GM13976 (cell line): Measurements from ENCODE around the gene SSMEM1.
"Not testable (repeated sequence)": the region's sequence is repeated elsewhere in the genome, so short reads cannot be mapped to it uniquely, and the experiment has no call there.

Experiments used
- DNase-seq: peaks from one replicate; pipeline ENCODE4 v3.0.0; 2012; ENCODE audit warnings: low spot score
- CTCF ChIP-seq: IDR thresholded peaks from 2 replicates; pipeline ENCODE4 v1.5.1; 2012; ENCODE audit warnings: borderline replicate concordance, mild to moderate bottlenecking; ENCODE audit not compliant: insufficient read depth; ENCODE audit errors: extremely low read depth, missing control alignments, control extremely low read depth
- in situ Hi-C: fragments of 300-500 bp; cut with MboI; formaldehyde crosslinking; loops from one replicate; pipeline ENCODE4 v1.12.0; 2022; ENCODE audit warnings: low sequenced_read_pairs, mixed read lengths, inconsistent platforms; ENCODE audit not compliant: unreplicated experiment

Gene SSMEM1

GRCh38 chr7:130242198-130243014 lies 34.7 kb downstream of the SSMEM1 start:
- DNase-seq: peak; percentile 59
- in situ Hi-C loops: no loop called here
- peak; percentile 70 for TF ChIP-seq CTCF

- in situ Hi-C loops, DNase-seq: not testable (repeated sequence)
Measured at GRCh38 chr7:130243486-130243885, 35.8 kb downstream of the SSMEM1 start.

- DNase-seq, in situ Hi-C loops: not testable (repeated sequence)
Measured at GRCh38 chr7:130246491-130246890, 38.8 kb downstream of the SSMEM1 start.

GRCh38 chr7:130248842-130249241 lies 41.2 kb downstream of the SSMEM1 start:
- DNase-seq, in situ Hi-C loops: not testable (repeated sequence)

- in situ Hi-C loops, DNase-seq: not testable (repeated sequence)
Measured at GRCh38 chr7:130249626-130250025, 42.0 kb downstream of the SSMEM1 start.

- in situ Hi-C loops: no loop called here
- TF ChIP-seq CTCF: no peak
- no peak for DNase-seq
Measured at GRCh38 chr7:130254555-130254954, 46.9 kb downstream of the SSMEM1 start.

- DNase-seq: no peak
Measured at GRCh38 chr7:130256704-130257103, 49.0 kb downstream of the SSMEM1 start.

GRCh38 chr7:130258494-130259078 lies 50.9 kb downstream of the SSMEM1 start:
- DNase-seq: no peak
- in situ Hi-C loops: no loop called here

More at GRCh38 chr7:130256704-130257103, 49.0 kb downstream of the SSMEM1 start:
- in situ Hi-C loops: no loop called here
- no peak for TF ChIP-seq CTCF

More at GRCh38 chr7:130258494-130259078, 50.9 kb downstream of the SSMEM1 start:
- TF ChIP-seq CTCF: no peak
